Gastroesophageal sphincter (tissue), 3 donors: ENCODE results near the gene IL19.

Source experiments
- CTCF ChIP-seq, 4 experiments: fragments of 200-600 bp in 2 of 4; fragments of 450-650 bp in 2 of 4; sonication (generic) in 1 of 4; IDR thresholded peaks; one replicate each; pipeline ENCODE4 v1.5.1; 2017 to 2019; ENCODE audit warnings: antibody characterized with exemption in 4 of 4, mild to moderate bottlenecking in 2 of 4, moderate library complexity in 2 of 4
- EP300 ChIP-seq: sonication (generic); formaldehyde crosslinking; IDR thresholded peaks from one replicate; pipeline ENCODE4 v1.6.1; 2017; ENCODE audit warnings: antibody characterized with exemption, mild to moderate bottlenecking
- POLR2A ChIP-seq, 2 donors: fragments of 450-650 bp; IDR thresholded peaks; one replicate each; pipeline ENCODE4 v1.6.1; 2017; ENCODE audit warnings: antibody characterized with exemption in 2 of 2, mild to moderate bottlenecking in 2 of 2, moderate library complexity in 1 of 2

- TF ChIP-seq POLR2A (IDR thresholded peaks at IDR 0.05), result no peak
- TF ChIP-seq CTCF (IDR thresholded peaks at IDR 0.05), result no peak
- TF ChIP-seq EP300, result no peak
Measured at GRCh38 chr1:206744683-206745082, 25.9 kb upstream of the IL19 start.
